Measurements from ENCODE around the gene ARHGAP15.

DNA sequence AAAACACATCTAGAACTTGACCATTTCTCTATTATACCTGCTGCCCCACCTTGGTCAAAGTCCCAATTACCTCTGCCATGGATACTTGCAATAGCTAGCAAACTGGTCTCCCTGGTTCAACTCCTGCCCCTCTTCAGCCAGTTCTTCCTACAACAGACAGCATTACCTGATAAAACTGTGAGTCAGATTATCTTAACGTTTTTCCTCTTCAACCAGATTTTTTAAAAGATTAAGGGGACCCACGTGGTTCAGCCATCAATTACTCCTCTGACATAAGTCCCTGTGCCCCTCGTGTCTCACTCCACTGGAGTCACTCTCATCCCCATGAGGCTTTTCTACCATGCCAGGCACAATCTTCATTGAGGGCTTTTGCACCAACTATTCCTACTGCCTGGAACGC, 5.3 kb upstream of the ARHGAP15 start:
- TF ChIP-seq CTCF (IDR thresholded peaks at IDR 0.05) (no peak), POLR2A (IDR thresholded peaks at IDR 0.05) (no peak)

Data from adrenal gland (tissue), 5 donors.